Measurements from ENCODE around the gene SPEG.
A peak's percentile ranks its signal among the peaks of the same experiment; 100 is the strongest.
"Not testable (repeated sequence)": the region's sequence is repeated elsewhere in the genome, so short reads cannot be mapped to it uniquely, and the experiment has no call there.

The SPEG gene

GRCh38 chr2:219404954-219405353 is 29.7 kb upstream of the SPEG start:
- DNase-seq (ENCODE audit: low read depth in 3 of 3), result no peak

- DNase-seq (ENCODE audit: low read depth in 3 of 3), result no peak
Measured at GRCh38 chr2:219405451-219405850, 29.2 kb upstream of the SPEG start.

- no peak for DNase-seq (ENCODE audit: low read depth in 3 of 3)
Measured at GRCh38 chr2:219405958-219406860, 28.4 kb upstream of the SPEG start.

- DNase-seq (ENCODE audit: low read depth in 3 of 3), result no peak
Measured at GRCh38 chr2:219406861-219407230, 27.8 kb upstream of the SPEG start.

- not testable (repeated sequence) for DNase-seq (ENCODE audit: low read depth in 3 of 3)
Measured at GRCh38 chr2:219407343-219407742, 27.3 kb upstream of the SPEG start.

GRCh38 chr2:219408204-219408603 is 26.4 kb upstream of the SPEG start:
- no peak for DNase-seq (ENCODE audit: low read depth in 3 of 3)

- DNase-seq (ENCODE audit: low read depth in 3 of 3), result no peak
Measured at GRCh38 chr2:219408631-219409030, 26.0 kb upstream of the SPEG start.

- no peak for DNase-seq (ENCODE audit: low read depth in 3 of 3)
Measured at GRCh38 chr2:219409619-219410018, 25.0 kb upstream of the SPEG start.

- DNase-seq (ENCODE audit: low read depth in 3 of 3), result no peak
Measured at GRCh38 chr2:219410390-219410789, 24.3 kb upstream of the SPEG start.

GRCh38 chr2:219414857-219415256 is 19.8 kb upstream of the SPEG start:
- DNase-seq (ENCODE audit: low read depth in 3 of 3), result no peak

GRCh38 chr2:219415580-219416234 is 18.9 kb upstream of the SPEG start:
- DNase-seq (ENCODE audit: low read depth in 3 of 3), result no peak

- DNase-seq (ENCODE audit: low read depth in 3 of 3), result no peak
Measured at GRCh38 chr2:219416235-219416602, 18.4 kb upstream of the SPEG start.

- DNase-seq (ENCODE audit: low read depth in 3 of 3), result no peak
Measured at GRCh38 chr2:219416938-219417337, 17.7 kb upstream of the SPEG start.

GRCh38 chr2:219417374-219417773 is 17.3 kb upstream of the SPEG start:
- peak in 2 of 3 experiments; percentile 28 to 34 for DNase-seq (ENCODE audit: low read depth in 3 of 3)

GRCh38 chr2:219418155-219419011 is 16.3 kb upstream of the SPEG start, which contains the start of gene DES:
Gene DES, plus strand, starts transcription at chr2:219418377. Its CDS starts 86 bp downstream, at chr2:219418463.
- no peak for DNase-seq (ENCODE audit: low read depth in 3 of 3)

- DNase-seq (ENCODE audit: low read depth in 3 of 3), result no peak
Measured at GRCh38 chr2:219419012-219419324, 15.7 kb upstream of the SPEG start.

GRCh38 chr2:219419331-219420197 is 15.1 kb upstream of the SPEG start:
- DNase-seq (ENCODE audit: low read depth in 3 of 3), result no peak

- DNase-seq (ENCODE audit: low read depth in 3 of 3), result no peak
Measured at GRCh38 chr2:219420687-219421086, 14.0 kb upstream of the SPEG start.

GRCh38 chr2:219421323-219421722 is 13.3 kb upstream of the SPEG start:
- no peak for DNase-seq (ENCODE audit: low read depth in 3 of 3)

GRCh38 chr2:219422952-219423534 is 11.6 kb upstream of the SPEG start:
- DNase-seq (ENCODE audit: low read depth in 3 of 3), result no peak
